GM19239 (cell line): ENCODE measurements around the gene MACROD1.
"Not testable (repeated sequence)": the region's sequence is repeated elsewhere in the genome, so short reads cannot be mapped to it uniquely, and the experiment has no call there.

ENCODE experiments used
- DNase-seq: peaks from one replicate; pipeline ENCODE4 v3.0.0; 2011; ENCODE audit warnings: low spot score; ENCODE audit not compliant: insufficient read length
- FAIRE-seq: peaks from 2 replicates; lab custom pipeline; 2011; peaks lifted over from hg19 to GRCh38; lab: Jason Lieb, UNC

MACROD1 gene

DNA sequence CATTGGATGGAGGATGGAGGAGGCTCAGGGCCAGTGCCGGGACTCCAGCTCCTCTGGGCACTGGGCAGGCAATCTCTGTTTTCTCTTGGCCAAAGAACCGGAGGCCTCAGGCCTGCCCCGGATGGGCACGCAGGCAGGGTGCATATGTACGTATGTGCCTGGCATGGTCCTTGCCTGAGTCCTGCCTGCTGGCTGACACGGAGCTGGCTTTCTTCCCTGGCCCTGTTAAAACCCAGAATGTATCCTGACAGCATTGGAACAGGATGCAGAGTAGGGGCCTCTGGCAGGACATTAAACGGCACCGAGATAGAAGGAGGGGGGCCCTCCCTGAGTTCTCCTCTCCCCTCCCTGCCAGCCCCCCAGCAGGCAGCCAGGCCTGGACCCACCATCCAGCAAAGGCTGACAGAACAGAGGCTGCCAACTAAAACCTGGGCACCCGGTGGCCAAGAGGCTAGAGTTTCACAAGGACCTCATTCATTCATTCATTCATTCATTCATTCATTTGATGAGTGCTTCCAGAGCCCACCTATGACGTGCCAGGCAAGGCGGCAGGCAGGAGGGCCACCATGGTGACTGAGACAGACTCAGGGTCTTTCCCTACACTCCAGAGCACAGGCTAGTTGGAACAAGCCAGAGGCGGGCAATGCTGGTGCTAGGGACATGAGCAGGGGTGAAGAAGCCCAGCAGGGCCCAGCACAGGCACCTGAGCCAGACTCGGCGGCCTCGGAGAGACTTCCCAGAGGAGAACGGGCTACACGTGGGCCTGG, 101.4 kb downstream of the MACROD1 start:
- no peak for DNase-seq
- no peak for FAIRE-seq

DNA sequence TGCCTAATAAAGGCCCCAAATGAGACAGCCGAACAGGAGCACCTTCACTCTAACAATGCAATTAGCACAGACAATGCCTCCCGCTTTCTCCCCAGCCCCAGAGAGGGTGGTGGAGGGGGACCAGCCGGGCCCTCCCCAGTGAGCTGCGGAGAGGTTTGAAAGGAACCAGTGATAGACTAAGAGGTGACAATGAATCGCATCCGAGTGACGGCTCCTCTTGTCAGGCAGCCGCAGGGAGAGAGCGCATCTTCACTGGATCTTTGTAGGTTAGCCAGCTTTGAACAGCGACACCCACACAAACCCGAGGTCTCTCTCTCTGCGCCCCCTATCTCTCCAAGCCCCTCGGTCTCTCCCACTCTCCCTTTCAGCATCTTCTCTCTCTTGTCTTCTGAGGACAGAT, 102.1 kb downstream of the MACROD1 start:
- FAIRE-seq: no peak

DNA sequence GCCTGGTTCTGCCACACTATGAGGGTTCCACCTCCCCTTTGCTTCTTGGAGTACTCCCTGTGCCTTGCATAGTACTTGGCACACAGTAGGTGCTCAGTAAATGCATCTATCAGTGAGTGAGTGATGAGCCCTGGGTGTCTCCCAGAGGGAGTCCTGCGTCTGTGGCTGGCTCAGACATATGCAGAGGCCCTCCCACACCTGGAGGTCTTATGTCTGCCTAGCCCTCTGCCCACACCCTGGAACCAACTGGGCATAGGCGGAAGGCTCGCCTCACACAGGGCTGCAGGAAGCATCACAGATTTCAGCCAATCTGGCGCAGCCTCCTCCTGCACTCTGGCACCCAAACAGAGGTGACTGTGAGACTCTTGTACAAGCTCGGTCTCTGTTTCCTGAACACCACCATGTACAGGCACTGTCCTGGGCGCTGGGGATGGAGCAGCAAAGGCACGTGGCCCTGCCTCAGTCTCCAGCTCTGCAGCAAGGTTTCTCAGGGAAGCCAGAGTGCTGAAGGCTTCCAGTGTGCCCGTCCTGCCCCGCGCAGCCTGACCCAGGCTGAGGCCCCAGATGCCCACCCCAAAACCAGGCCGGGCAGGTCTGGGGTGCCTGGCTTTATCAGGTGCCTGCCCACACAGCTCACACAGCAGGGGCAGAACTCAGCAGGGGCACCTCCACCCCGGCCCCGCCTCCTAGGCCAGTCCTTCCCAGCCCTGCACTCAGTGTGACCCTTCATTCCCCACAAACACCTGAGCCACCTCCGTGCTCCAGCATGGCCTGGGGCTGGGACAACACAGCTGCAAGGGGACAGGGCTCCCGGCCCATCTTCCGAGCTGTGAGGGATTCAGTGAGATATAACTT, 103.5 kb downstream of the MACROD1 start:
- DNase-seq: no peak
- FAIRE-seq: no peak

More for the DNA sequence above, 102.1 kb downstream of the MACROD1 start:
- no peak for DNase-seq

- FAIRE-seq (no peak), DNase-seq (peak; percentile 85)
Measured at GRCh38 chr11:64060861-64061444, 105.0 kb downstream of the MACROD1 start.

DNA sequence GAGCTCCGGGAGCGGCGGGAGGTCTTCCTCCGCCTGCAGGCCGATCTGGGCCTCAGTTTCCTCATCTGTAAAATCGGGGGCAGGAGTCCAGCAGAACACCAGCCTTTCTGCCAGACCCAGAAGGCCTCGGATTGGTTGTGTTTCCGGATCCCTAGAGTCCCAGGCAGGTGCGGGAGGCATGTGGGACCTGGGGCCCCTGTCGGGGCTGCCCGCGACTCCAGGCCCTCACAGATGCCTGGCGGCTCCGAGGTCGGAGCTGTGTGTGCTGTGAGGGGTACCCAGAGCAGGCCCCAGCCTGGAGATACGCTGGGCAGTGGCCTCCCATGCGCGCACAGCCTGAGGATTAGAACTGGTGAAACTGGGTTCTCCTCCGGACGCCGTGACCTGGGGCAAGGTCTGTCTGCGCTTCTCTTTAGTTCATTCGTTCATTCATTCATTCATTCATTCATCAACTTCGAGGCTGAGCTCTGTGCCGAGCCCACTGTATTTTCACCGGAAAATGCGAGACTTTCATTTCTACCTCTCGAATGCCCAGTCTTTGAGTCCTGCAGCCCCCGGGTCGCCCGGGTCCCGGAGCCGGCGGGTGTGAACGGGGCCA, 105.6 kb downstream of the MACROD1 start:
- DNase-seq: no peak
- FAIRE-seq: peak; percentile 42

DNA sequence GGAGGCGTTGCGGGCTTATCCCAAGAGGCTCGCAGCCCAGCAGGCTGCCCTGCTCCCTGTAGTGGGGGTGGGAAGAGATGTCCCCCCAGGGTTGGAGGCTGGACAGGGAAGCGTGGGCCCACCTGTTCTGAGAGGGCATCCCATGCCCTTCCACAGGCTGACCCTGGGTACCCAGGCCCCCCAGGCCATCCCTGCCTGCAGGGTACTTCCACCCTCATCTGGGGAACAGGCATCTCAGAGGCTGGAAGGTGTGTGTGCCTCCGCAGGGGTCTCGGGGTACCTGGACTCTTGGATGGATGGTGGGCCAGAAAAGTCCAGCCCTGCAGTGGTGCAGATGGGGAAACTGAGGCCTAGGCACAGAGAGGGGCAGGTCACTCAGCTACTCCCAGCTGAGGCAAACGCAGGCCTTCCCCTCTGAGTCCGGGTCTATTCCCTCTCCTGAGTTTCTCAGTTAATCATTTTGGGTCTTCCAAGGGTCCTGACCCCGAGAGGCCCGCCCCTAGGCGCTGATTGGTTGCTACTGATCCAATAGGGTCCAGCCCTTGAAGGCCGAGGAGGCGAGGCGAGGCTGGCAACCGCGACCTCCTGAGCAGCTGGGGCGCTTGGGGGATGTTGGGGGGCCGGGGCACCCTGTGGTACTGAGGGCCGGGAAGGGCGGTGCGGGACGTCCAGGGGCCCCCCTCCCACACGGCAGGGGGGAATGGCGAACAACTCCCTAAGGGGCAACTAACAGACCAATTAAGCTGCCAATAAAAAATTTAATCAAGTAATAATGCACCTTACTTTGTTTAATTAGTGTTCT, 106.4 kb downstream of the MACROD1 start:
- DNase-seq (no peak), FAIRE-seq (no peak)

- FAIRE-seq: no peak
- no peak for DNase-seq
Measured at GRCh38 chr11:64058494-64058893, 107.4 kb downstream of the MACROD1 start.

DNA sequence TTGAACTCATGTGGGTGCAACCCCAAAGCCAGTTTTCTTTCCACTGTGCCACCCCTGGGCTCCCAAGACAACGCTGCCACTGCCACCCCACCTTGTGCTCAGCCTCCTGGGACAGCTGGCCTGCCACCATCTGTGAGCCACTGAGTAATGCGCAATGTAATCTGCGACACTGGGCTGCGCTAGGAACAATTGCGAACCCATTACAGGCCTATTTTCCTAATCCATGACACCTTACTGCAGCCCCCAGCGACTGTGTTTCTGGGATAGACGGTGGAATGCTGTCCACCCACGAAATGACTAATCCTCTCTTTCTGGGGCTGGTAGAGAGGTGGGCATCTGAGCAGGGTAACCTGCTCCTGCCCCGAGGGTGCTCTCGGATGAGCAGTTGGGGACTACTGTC, 108.0 kb downstream of the MACROD1 start:
- no peak for FAIRE-seq
- DNase-seq: no peak

- FAIRE-seq (no peak), DNase-seq (no peak)
Measured at GRCh38 chr11:64056861-64057260, 109.1 kb downstream of the MACROD1 start.

GRCh38 chr11:64056213-64056785, 109.6 kb downstream of the MACROD1 start:
- FAIRE-seq (no peak), DNase-seq (no peak)

DNA sequence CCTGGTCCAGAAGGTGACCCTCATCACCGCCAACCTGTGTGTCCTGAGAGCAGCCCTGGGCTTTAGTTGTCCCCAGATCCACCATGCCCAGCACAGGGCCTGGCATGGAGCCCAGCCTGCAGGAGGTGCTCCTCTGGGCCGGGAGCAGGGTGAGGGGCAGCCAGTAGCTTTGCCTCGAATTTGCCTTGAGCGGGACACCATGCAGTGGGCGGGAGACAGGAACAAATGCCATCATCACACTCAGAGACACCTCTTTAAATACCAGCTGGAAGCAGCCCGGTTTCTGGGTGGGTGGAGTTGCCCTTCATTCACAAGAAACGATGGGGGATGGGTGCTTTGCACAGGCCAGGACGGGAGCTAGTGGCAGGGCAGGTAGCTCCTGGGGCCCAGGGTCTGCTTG, 110.8 kb downstream of the MACROD1 start:
- FAIRE-seq: no peak
- DNase-seq: no peak

DNA sequence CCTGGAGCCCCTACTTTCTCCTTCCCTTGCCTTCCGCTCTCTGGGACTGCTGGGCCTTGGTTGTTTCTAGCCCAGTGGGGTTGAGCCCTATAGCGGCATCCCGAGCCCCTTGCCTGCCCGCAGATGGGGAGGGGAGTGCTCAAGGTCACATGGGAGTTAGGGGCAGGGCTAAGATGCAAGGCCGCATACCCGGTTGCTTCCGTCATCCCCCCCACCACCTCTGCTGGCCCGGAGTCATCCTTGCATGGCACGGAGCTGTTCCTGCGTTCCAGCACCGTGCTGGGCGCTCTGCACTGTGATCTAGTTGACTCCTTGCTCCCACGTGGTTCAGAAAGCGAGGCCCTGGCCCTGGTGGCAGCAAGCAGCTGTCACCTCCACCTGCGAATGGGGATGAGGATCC, 112.2 kb downstream of the MACROD1 start:
- no peak for FAIRE-seq
- no peak for DNase-seq

- FAIRE-seq (no peak), DNase-seq (no peak)
Measured at GRCh38 chr11:64052938-64053622, 112.8 kb downstream of the MACROD1 start.

DNA sequence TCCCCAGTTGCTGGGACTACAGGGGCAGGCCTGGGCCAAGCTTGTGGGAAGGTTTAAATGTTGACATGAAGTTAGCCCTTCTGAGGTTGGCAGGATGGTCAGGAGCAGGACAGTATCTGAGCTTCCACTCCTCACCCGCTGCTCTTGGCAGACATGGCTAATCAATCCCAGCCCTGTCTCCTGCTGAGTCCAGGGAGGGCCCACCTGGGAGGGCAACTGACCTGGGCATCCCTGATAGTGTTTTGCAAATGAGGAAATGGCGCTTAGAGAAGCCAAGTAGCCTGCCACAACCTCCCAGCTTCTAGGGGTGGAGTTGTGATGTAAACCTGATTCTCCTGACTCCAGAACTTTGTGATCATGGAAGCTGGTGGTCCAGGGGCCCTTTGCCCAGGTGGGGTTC, 113.5 kb downstream of the MACROD1 start:
- no peak for FAIRE-seq
- DNase-seq: no peak

GRCh38 chr11:64051297-64051696, 114.6 kb downstream of the MACROD1 start:
- DNase-seq: no peak
- FAIRE-seq: no peak

DNA sequence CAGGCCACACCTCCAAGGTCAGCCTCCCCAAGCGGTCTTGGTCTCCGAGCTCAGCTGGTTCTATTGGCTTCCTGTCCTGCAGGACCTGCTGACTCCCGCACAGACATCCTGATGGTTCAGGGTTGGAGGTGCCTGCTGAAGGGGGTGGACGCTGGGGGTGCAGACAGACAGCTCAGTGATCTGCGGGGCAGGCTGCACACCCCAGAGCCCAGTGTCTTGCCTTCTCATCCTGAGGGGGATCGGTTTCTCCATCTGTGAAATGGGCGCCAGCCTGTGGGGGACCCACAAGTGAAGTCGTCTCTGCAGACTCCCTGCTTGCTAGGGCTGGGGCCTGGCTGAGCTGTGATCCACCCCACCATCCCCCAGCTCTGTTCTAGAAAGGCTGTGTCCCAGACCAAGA, 116.4 kb downstream of the MACROD1 start:
- FAIRE-seq: no peak

GRCh38 chr11:64048042-64048854, 117.7 kb downstream of the MACROD1 start:
- DNase-seq: no peak
- FAIRE-seq: no peak

More for the DNA sequence above, 116.4 kb downstream of the MACROD1 start:
- no peak for DNase-seq

GRCh38 chr11:64047373-64047772, 118.5 kb downstream of the MACROD1 start:
- FAIRE-seq: not testable (repeated sequence)

More at GRCh38 chr11:64047373-64047772, 118.5 kb downstream of the MACROD1 start:
- not testable (repeated sequence) for DNase-seq
